Adrenal gland (tissue), 5 donors: Measurements from ENCODE around the gene CR1.

Source experiments
- CTCF ChIP-seq, 6 experiments: fragments of 450-650 bp in 4 of 6; fragments of 200-600 bp in 2 of 6; sonication (generic) in 1 of 6; IDR thresholded peaks; 1 replicate in 5 of 6; 2 replicates in 1 of 6; pipeline versions ENCODE4 v1.5.1 to v1.8.0; 2016 to 2021; ENCODE audit warnings: antibody characterized with exemption in 6 of 6, mild to moderate bottlenecking in 2 of 6, moderate library complexity in 1 of 6
- POLR2A ChIP-seq, 2 donors: fragments of 450-650 bp; IDR thresholded peaks; one replicate each; pipeline ENCODE4 v1.6.1; 2017; ENCODE audit warnings: antibody characterized with exemption in 2 of 2, mild to moderate bottlenecking in 2 of 2, moderate library complexity in 1 of 2
- donor health status: DM: no; HTN: no; CAD: no.

GRCh38 chr1:207514890-207515289 is 18.9 kb downstream of the CR1 start:
- TF ChIP-seq POLR2A (IDR thresholded peaks at IDR 0.05) (no peak), CTCF (IDR thresholded peaks at IDR 0.05) (no peak)
